DMS 273 (cell line): Measurements from ENCODE around the gene STAB1.
A peak's percentile ranks its signal among the peaks of the same experiment; 100 is the strongest.

Experiments
- DNase-seq: peaks from one replicate; lab custom pipeline; 2025; ENCODE audit not compliant: unreplicated experiment; lab: John Stamatoyannopoulos, UW

Gene STAB1

GRCh38 chr3:52506266-52506966 is 11.3 kb downstream of the STAB1 start:
- DNase-seq = no peak

GRCh38 chr3:52507359-52507758 is 12.2 kb downstream of the STAB1 start:
- DNase-seq = no peak

GRCh38 chr3:52509753-52510328 is 14.7 kb downstream of the STAB1 start:
- DNase-seq = peak; percentile 19

DNA sequence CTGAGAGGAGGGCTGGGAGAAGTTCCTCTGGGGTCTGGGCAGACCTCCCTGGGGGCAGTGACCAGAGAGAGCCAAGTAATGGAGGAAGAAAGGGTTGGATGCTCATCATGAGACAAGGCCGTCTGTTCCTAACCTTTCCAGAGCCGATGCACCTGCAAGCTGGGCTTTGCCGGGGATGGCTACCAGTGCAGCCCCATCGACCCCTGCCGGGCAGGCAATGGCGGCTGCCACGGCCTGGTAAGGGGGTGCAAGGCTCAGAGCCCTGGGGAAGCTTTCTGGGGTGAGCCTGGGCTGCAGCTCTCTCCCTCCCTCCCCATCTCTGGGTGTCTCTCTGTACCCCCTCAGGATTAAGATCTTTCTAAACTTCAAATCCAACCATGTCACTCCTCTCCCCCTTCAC is 16.4 kb downstream of the STAB1 start:
- no peak for DNase-seq

DNA sequence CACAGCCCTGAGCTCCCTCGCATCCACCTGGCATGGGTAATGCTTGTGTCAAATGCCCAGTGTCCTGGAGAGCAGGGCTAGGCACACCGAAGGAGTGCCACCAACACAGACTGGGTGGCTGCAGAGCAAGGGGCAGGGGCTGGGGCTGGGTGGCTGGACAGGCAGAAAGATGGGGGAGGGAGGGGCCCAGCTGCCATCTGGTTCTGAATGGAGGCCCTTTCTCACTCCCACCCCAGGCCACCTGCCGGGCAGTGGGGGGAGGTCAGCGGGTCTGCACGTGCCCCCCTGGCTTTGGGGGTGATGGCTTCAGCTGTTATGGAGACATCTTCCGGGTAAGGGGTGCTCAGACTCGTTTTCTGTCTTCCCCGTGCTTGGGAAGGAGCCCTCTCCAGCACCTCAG is 17.0 kb downstream of the STAB1 start:
- no peak for DNase-seq

DNA sequence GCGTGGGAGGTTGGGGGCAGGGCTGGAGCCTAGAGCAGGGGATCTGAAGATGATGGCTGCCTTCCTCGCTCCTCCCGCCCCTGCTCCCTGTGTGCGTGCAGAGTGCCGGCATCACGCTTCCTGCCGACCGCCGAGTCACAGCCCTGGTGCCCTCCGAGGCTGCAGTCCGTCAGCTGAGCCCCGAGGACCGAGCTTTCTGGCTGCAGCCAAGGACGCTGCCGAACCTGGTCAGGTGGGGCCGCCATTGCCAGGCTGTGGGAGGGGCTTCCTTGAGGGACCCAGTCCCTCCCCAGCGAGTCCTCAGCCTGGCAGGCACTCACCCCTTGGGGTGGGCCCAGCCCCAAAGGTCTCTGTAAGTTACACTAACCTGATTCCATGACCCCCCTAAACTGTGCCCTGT is 17.6 kb downstream of the STAB1 start:
- DNase-seq = no peak

GRCh38 chr3:52513281-52513680 is 18.1 kb downstream of the STAB1 start:
- no peak for DNase-seq

DNA sequence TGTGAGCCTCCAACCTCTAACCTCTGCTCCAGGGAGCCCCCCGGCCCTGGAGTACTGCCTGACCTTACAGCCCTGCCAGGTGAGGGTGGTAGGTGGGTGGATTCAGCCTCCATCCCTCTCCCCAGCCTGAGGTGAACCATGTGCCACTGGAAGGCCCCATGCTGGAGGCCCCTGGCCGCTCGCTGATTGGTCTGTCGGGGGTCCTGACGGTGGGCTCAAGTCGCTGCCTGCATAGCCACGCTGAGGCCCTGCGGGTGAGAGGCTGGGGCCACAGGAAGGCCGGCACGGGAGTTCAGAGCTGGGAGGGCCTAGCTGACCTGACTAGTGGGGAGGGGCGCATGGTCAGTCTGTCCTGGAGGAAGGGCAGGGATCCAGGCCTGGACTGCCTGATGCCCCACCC is 19.4 kb downstream of the STAB1 start:
- no peak for DNase-seq

GRCh38 chr3:52515192-52515591 is 20.1 kb downstream of the STAB1 start:
- no peak for DNase-seq

DNA sequence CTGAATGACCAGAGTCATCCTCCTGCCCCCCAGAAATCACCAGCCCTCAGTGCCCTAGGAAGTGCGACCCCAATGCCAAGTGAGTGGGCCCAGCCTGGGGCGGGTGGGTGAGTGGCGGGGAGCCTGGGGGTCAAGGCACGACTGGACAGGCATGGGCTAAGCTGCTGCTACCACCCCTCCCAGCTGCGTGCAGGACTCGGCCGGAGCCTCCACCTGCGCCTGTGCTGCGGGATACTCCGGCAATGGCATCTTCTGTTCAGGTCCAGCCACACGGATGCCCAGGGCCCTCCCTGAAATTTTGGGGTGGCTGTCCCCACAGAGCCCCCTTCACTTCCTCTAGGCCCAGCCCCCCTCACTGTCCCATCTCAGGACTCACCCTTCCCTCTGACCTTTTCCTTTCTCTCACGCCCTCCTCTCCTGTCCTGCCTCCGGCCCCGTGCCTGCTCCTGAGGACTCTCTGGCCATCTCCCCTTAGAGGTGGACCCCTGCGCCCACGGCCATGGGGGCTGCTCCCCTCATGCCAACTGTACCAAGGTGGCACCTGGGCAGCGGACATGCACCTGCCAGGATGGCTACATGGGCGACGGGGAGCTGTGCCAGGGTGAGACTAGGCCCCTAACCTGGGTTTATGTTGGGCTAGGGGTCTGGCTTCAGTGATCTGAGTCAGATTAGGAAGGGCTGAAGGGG is 21.5 kb downstream of the STAB1 start:
- no peak for DNase-seq

DNA sequence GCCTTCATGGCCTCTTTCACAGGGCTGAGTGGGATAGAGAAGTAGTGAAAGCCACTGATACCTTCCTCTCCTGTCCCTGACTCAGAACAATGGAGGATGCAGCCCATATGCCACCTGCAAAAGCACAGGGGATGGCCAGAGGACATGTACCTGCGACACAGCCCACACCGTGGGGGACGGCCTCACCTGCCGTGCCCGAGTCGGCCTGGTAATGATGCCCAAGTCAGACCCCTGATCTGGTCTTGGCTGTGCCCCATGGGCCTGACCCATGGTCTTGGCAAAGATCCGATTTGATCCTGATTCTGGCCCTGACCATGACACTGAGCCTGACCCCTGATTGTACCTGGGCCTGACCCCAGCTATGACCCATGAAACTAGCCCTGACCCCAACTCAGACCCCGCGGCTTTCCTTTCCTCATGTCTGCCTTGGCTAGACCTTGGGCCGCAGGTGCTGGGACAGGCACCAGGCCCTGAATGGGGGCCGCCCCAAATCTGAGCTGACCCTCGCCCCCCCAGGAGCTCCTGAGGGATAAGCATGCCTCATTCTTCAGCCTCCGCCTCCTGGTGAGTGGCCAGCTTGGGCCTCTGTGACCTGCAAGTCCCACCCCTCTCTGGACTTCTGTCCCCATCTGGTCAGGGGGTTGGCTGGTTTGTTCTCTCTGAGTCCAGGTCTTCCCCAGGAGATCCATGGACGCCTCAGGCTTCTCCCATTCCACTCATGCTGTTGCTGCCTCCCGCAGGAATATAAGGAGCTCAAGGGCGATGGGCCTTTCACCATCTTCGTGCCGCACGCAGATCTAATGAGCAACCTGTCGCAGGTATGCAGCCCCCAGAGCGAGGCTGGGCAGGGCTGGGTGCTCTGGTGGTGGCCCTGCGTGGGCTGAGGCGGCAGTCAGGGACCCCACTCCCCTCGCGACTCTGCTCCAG is 22.9 kb downstream of the STAB1 start:
- DNase-seq = no peak

DNA sequence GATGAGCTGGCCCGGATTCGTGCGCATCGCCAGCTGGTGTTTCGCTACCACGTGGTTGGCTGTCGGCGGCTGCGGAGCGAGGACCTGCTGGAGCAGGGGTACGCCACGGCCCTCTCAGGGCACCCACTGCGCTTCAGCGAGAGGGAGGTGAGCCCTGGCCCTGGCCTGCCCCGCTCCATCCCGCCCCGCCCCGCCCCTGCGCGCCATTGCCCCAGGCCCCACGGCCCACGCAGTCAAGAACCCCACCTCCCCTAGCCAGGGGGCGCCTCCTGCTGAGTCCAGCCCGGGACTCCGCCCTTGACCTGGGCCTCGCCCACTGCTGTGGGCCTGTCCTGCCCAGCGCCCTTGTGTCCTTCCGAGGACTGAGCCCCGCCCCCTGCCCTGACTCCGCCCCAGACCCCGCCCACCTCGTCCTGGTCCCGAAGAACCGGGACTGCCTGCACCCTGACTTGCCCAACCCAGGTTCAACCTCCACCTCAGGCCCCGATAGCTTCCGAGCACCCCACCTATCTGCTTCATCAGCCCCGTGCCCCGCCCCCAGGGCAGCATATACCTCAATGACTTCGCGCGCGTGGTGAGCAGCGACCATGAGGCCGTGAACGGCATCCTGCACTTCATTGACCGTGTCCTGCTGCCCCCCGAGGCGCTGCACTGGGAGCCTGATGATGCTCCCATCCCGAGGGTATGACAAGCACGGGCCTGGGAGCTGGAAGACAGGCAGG is 23.7 kb downstream of the STAB1 start:
- no peak for DNase-seq

GRCh38 chr3:52519445-52520140 is 24.5 kb downstream of the STAB1 start:
- no peak for DNase-seq

DNA sequence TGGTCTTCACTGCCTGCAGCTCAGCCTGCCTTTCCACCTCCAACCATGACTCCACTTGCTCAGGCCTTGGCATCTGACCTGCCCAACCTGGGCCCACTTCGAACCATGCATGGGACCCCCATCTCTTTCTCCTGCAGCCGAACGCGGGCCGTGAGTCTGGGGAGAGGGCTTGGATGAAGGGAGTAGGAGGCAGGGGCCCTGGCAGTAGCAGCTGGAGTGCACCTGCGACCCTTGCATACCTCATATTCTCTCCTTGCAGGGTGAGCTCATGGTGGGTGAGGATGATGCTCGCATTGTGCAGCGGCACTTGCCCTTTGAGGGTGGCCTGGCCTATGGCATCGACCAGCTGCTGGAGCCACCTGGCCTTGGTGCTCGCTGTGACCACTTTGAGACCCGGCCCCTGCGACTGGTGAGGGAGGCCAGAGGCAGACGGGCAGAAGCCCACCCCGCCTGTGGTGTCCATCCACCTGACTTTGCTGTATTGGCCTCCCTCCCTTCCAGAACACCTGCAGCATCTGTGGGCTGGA is 25.1 kb downstream of the STAB1 start:
- no peak for DNase-seq

DNA sequence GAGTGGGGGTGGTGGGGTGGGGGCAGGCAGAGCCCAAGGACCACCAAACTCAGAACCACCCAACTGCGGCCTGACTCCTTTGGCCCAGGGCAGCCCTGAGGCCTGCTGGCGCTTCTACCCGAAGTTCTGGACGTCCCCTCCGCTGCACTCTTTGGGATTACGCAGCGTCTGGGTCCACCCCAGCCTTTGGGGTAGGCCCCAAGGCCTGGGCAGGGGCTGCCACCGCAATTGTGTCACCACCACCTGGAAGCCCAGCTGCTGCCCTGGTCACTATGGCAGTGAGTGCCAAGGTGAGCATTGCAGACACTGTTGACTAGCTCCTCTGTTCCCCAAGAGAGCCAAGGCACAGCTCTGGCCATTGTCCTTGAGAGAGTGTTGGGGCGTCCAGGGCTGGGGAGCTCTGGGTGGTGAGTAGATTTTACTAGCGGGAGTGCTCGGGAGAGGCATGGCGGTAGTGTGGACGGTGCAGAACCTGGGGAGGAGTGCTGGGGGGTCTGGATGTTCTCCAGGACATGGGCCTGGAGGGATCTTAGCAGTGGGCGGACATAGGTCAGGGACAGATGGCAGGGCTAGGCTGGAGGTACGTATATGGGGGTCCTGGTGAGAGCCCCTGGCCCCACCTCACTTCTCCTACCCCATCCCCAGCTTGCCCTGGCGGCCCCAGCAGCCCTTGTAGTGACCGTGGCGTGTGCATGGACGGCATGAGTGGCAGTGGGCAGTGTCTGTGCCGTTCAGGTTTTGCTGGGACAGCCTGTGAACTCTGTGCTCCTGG is 25.8 kb downstream of the STAB1 start:
- no peak for DNase-seq

DNA sequence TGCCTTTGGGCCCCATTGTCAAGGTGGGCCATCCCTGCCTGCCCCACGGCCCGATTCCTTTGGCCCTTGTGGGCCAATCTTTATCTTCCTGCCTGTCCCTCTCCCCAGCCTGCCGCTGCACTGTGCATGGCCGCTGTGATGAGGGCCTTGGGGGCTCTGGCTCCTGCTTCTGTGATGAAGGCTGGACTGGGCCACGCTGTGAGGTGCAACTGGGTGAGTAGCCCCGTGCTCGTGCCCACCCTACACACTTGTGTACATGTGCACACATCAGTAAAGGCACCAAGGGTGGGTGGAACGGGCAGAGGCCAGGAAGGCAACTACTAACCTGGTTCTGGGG is 26.3 kb downstream of the STAB1 start:
- no peak for DNase-seq

DNA sequence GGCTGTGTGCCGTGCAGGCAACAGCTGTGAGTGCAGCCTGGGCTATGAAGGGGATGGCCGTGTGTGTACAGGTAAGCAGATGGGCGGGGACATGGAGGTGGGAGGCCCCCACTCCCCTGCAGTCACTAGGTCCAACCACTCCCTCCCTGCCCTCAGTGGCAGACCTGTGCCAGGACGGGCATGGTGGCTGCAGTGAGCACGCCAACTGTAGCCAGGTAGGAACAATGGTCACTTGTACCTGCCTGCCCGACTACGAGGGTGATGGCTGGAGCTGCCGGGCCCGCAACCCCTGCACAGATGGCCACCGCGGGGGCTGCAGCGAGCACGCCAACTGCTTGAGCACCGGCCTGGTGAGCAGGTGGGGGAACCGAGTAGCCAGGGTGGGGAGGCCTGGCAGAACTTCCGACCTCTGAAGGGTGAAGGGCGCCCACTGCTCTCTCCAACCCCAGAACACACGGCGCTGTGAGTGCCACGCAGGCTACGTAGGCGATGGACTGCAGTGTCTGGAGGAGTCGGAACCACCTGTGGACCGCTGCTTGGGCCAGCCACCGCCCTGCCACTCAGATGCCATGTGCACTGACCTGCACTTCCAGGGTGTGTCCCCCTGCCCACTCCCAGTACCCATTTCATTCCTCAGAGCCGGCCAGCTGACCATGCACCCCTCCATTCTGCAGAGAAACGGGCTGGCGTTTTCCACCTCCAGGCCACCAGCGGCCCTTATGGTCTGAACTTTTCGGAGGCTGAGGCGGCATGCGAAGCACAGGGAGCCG is 26.9 kb downstream of the STAB1 start:
- DNase-seq = no peak

- no peak for DNase-seq
These were observed 27.6 kb downstream of the STAB1 start for GRCh38 chr3:52522651-52523251.
